Keratinocyte (primary cell): ENCODE measurements around the gene EVI5L.

Source experiments
- EZH2 ChIP-seq: IDR thresholded peaks from one replicate; pipeline ENCODE4 v1.6.1; 2012; ENCODE audit warnings: inconsistent platforms, mild to moderate bottlenecking, low read length, moderate library complexity
- TF ChIP-seq, protein P1 (sequence below), 3 experiments: IDR thresholded peaks in 1 of 3; conservative IDR thresholded peaks in 1 of 3; optimal IDR thresholded peaks in 1 of 3; 2 replicates in 2 of 3; 3 replicates in 1 of 3; pipeline versions ENCODE3 to v1.5.1; 2011; ENCODE audit warnings: low read length in 3 of 3, mild to moderate bottlenecking in 3 of 3, moderate library complexity in 2 of 3, control low read depth in 1 of 3, inconsistent platforms in 1 of 3; ENCODE audit not compliant: insufficient read depth in 2 of 3; ENCODE audit errors: extremely low read depth in 1 of 3

DNA sequence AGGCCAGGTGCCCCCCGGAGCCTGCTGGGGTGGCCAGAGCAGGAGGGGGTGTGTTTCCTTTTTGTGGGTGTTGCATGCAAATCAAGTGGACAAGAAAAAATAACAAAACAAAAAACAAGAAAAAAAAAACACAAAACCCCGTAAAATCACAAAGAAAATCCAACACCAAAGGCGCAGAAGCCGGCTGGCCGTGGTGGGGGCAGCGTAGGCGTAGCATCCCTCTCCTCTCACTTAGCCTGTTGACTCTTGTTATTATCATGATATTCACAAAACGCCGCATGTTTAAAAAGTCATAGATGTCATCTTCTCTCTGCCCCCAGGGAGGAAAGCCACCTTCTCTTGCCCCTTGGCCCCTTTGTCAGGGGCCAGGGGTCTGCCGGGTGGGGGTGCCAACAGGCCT, 83.6 kb downstream of the EVI5L start:
- TF ChIP-seq, protein P1, sequence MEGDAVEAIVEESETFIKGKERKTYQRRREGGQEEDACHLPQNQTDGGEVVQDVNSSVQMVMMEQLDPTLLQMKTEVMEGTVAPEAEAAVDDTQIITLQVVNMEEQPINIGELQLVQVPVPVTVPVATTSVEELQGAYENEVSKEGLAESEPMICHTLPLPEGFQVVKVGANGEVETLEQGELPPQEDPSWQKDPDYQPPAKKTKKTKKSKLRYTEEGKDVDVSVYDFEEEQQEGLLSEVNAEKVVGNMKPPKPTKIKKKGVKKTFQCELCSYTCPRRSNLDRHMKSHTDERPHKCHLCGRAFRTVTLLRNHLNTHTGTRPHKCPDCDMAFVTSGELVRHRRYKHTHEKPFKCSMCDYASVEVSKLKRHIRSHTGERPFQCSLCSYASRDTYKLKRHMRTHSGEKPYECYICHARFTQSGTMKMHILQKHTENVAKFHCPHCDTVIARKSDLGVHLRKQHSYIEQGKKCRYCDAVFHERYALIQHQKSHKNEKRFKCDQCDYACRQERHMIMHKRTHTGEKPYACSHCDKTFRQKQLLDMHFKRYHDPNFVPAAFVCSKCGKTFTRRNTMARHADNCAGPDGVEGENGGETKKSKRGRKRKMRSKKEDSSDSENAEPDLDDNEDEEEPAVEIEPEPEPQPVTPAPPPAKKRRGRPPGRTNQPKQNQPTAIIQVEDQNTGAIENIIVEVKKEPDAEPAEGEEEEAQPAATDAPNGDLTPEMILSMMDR (optimal IDR thresholded peaks at IDR 0.05 in 1 of 3, IDR thresholded peaks at IDR 0.05 in 1 of 3, conservative IDR thresholded peaks at IDR 0.05 in 1 of 3; ENCODE audit: extremely low read depth in 1 of 3, insufficient read depth in 2 of 3, low read length in 3 of 3): no peak
- no peak for TF ChIP-seq EZH2
